H9 (cell line): ENCODE data around the gene CFAP161. TPM values are rescaled to one million over a fixed set of nuclear protein-coding genes. Genes with fewer than 3 reads are reported as not detected.

Experiments used
- DNase-seq: peaks from one replicate; pipeline ENCODE4 v3.0.0-alpha.2; 2017
- H2AFZ ChIP-seq: one replicate; pipeline ENCODE4 v1.6.1; 2013; ENCODE audit warnings: mild to moderate bottlenecking, low read length, control low read depth, moderate library complexity
- H2AK5ac ChIP-seq: 2 replicates; pipeline ENCODE4 v1.6.1; 2013; ENCODE audit warnings: low read length, control low read depth, mixed read lengths; ENCODE audit not compliant: insufficient read length
- H2BK120ac ChIP-seq: one replicate; pipeline ENCODE4 v1.6.1; 2013; ENCODE audit warnings: low read depth, mild to moderate bottlenecking, low read length, control low read depth, inconsistent platforms; ENCODE audit not compliant: poor library complexity, severe bottlenecking
- H2BK12ac ChIP-seq: 2 replicates; pipeline ENCODE4 v1.6.1; 2013; ENCODE audit warnings: low read length, control low read depth, mixed read lengths, low read depth; ENCODE audit not compliant: insufficient read length
- H2BK15ac ChIP-seq: 2 replicates; pipeline ENCODE4 v1.6.1; 2013; ENCODE audit warnings: low read depth, low read length, control low read depth
- H2BK20ac ChIP-seq: one replicate; pipeline ENCODE4 v1.6.1; 2013; ENCODE audit warnings: low read depth, mild to moderate bottlenecking, low read length, control low read depth, inconsistent platforms; ENCODE audit not compliant: poor library complexity, severe bottlenecking
- H2BK5ac ChIP-seq: 2 replicates; pipeline ENCODE4 v1.6.1; 2013; ENCODE audit warnings: low read length, control low read depth, mixed read lengths; ENCODE audit not compliant: insufficient read length
- H3K14ac ChIP-seq: 2 replicates; pipeline ENCODE4 v1.6.1; 2013; ENCODE audit warnings: low read length, control low read depth; ENCODE audit not compliant: insufficient read depth
- H3K18ac ChIP-seq: 2 replicates; pipeline ENCODE4 v1.6.1; 2013; ENCODE audit warnings: low read depth, mild to moderate bottlenecking, mixed read lengths, low read length, control low read depth; ENCODE audit not compliant: insufficient read length
- H3K23ac ChIP-seq: 2 replicates; pipeline ENCODE4 v1.6.1; 2013; ENCODE audit warnings: low read length, control low read depth, mixed read lengths, low read depth; ENCODE audit not compliant: insufficient read length
- H3K23me2 ChIP-seq: 2 replicates; pipeline ENCODE4 v1.6.1; 2013; ENCODE audit warnings: low read depth, mild to moderate bottlenecking, mixed read lengths, low read length, control low read depth; ENCODE audit not compliant: insufficient read length, poor library complexity, severe bottlenecking
- H3K27ac ChIP-seq: 2 replicates; pipeline ENCODE4 v1.5.1; 2013; ENCODE audit warnings: low read length, control low read depth, mixed read lengths, low read depth; ENCODE audit not compliant: insufficient read length
- H3K27me3 ChIP-seq: 2 replicates; pipeline ENCODE4 v1.6.1; 2013; ENCODE audit warnings: low read length, control low read depth, inconsistent platforms; ENCODE audit not compliant: insufficient read depth
- H3K4ac ChIP-seq: 2 replicates; pipeline ENCODE4 v1.6.1; 2013; ENCODE audit warnings: low read depth, mild to moderate bottlenecking, control low read depth, inconsistent platforms, low read length, moderate library complexity
- H3K4me1 ChIP-seq: 2 replicates; pipeline ENCODE4 v1.6.1; 2013; ENCODE audit warnings: low read length, control low read depth, inconsistent platforms; ENCODE audit not compliant: insufficient read depth
- H3K4me2 ChIP-seq: 2 replicates; pipeline ENCODE4 v1.6.1; 2013; ENCODE audit warnings: low read length, control low read depth, mixed read lengths; ENCODE audit not compliant: insufficient read length, insufficient read depth
- H3K56ac ChIP-seq: 2 replicates; pipeline ENCODE4 v1.6.1; 2013; ENCODE audit warnings: low read depth, mild to moderate bottlenecking, mixed read lengths, low read length, control low read depth; ENCODE audit not compliant: insufficient read length
- H3K79me1 ChIP-seq: 2 replicates; pipeline ENCODE4 v1.6.1; 2013; ENCODE audit warnings: low read depth, mild to moderate bottlenecking, moderate library complexity, low read length, control low read depth, inconsistent platforms; ENCODE audit not compliant: insufficient read depth, poor library complexity, severe bottlenecking
- H3K79me2 ChIP-seq: 2 replicates; pipeline ENCODE4 v1.6.1; 2013; ENCODE audit warnings: low read length, control low read depth, inconsistent platforms; ENCODE audit not compliant: insufficient read depth
- H3K9ac ChIP-seq: 2 replicates; pipeline ENCODE4 v1.6.1; 2013; ENCODE audit warnings: low read length, control low read depth, mixed read lengths; ENCODE audit not compliant: insufficient read length; ENCODE audit errors: extremely low read depth
- H3K9me3 ChIP-seq: one replicate; pipeline ENCODE4 v1.6.1; 2013; ENCODE audit warnings: low read depth, low read length, inconsistent platforms; ENCODE audit not compliant: control insufficient read depth
- H3T11ph ChIP-seq: one replicate; pipeline ENCODE4 v1.6.1; 2013; ENCODE audit warnings: mild to moderate bottlenecking, low read length, control low read depth, inconsistent platforms
- H4K20me1 ChIP-seq: one replicate; pipeline ENCODE4 v1.6.1; 2013; ENCODE audit not compliant: control insufficient read depth, insufficient read length, insufficient read depth
- H4K5ac ChIP-seq: 2 replicates; pipeline ENCODE4 v1.6.1; 2013; ENCODE audit warnings: low read depth, mild to moderate bottlenecking, mixed read lengths, low read length, control low read depth; ENCODE audit not compliant: insufficient read length
- H4K8ac ChIP-seq: replicated peaks from 2 replicates; pipeline ENCODE4 v1.6.1; 2013; ENCODE audit warnings: low read length, control low read depth, mixed read lengths, low read depth; ENCODE audit not compliant: insufficient read length
- H4K91ac ChIP-seq: 2 replicates; pipeline ENCODE4 v1.6.1; 2013; ENCODE audit warnings: low read depth, mild to moderate bottlenecking, moderate library complexity, mixed read lengths, low read length, control low read depth; ENCODE audit not compliant: insufficient read length
- H3K27ac Mint-ChIP-seq, 3 experiments: 2 replicates in 2 of 3; 3 replicates in 1 of 3; pipeline ENCODE4 v1.8.0; 2020 to 2021; ENCODE audit warnings: mixed read lengths in 3 of 3, mild to moderate bottlenecking in 1 of 3, moderate library complexity in 1 of 3
- H3K27me3 Mint-ChIP-seq: 2 replicates; pipeline ENCODE4 v1.8.0; 2021; ENCODE audit warnings: low read depth, mild to moderate bottlenecking, moderate library complexity, mixed read lengths
- H3K36me3 Mint-ChIP-seq, 3 experiments: 2 replicates in 2 of 3; 3 replicates in 1 of 3; pipeline ENCODE4 v1.8.0; 2020 to 2021; ENCODE audit warnings: low read depth in 3 of 3, mixed read lengths in 3 of 3; ENCODE audit not compliant: insufficient read depth in 1 of 3
- H3K4me1 Mint-ChIP-seq, 2 experiments: 2 replicates each; pipeline ENCODE4 v1.8.0; 2020; ENCODE audit warnings: mixed read lengths in 2 of 2
- H3K4me3 Mint-ChIP-seq, 2 experiments: 2 replicates in 1 of 2; 3 replicates in 1 of 2; pipeline ENCODE4 v1.8.0; 2020 to 2021; ENCODE audit warnings: mild to moderate bottlenecking in 2 of 2, mixed read lengths in 2 of 2, moderate library complexity in 1 of 2
- H3K9me3 Mint-ChIP-seq, 2 experiments: 2 replicates in 1 of 2; 3 replicates in 1 of 2; pipeline ENCODE4 v1.8.0; 2020; ENCODE audit warnings: mild to moderate bottlenecking in 2 of 2, mixed read lengths in 2 of 2, moderate library complexity in 1 of 2
- CTCF ChIP-seq: fragments of 200-600 bp; sonication (generic); conservative IDR thresholded peaks from 3 replicates; pipeline ENCODE4 v1.8.0; 2021; ENCODE audit warnings: antibody characterized with exemption, mild to moderate bottlenecking
- WGBS: extraction: QIAGEN DNeasy Blood & Tissue Kit; methylation state at CpG from one replicate; pipeline ENCODE4 v1.1.7; 2013; ENCODE audit warnings: missing lambda C conversion rate, low lambda C conversion rate, mixed read lengths; ENCODE audit not compliant: insufficient read length; ENCODE audit errors: extremely low coverage; 5-methylcytosine and 5-hydroxymethylcytosine counted together
- total RNA-seq: library from RNA; stranded (reverse); gene quantifications from 2 replicates; pipeline ENCODE4 v1.2.1, GENCODE V29; 2021

The CFAP161 gene
- total RNA-seq, 1 experiment from 2014 or later: 0.24 TPM

GRCh38 chr15:81176291-81176893 lies 42.3 kb downstream of the CFAP161 start:
- no CpG with 5 or more reads among the region's 16 CpGs for WGBS
- H2AK5ac ChIP-seq: no peak overlapping the region
- 0 out of 3 replicates have a peak, but pooled peaks have one; percentile 18 for TF ChIP-seq CTCF
- H3K23ac ChIP-seq: no peak overlapping the region
- no peak overlapping the region for H3K56ac ChIP-seq
- H2BK15ac ChIP-seq: no peak overlapping the region
- no peak overlapping the region for H3K4me3 Mint-ChIP-seq
- no peak overlapping the region for H3T11ph ChIP-seq
- H3K23me2 ChIP-seq: no peaks in the 10 kb centered on the region
- H4K8ac ChIP-seq: no peak overlapping the region
- no peak overlapping the region for H3K27ac ChIP-seq
- no peaks in the 10 kb centered on the region for H3K9me3 ChIP-seq
- no peak overlapping the region for H2BK12ac ChIP-seq
- H3K9ac ChIP-seq: no peak overlapping the region
- H3K14ac ChIP-seq: no peak overlapping the region
- no peak overlapping the region; a peak in 1 of 7 replicates for H3K27ac Mint-ChIP-seq
- no peaks in the 10 kb centered on the region for H3K79me1 ChIP-seq
- H3K18ac ChIP-seq: no peak overlapping the region
- peak; percentile 70 for DNase-seq
- no peaks in the 10 kb centered on the region for H3K9me3 Mint-ChIP-seq
- H2AFZ ChIP-seq: no peak overlapping the region
- H3K36me3 Mint-ChIP-seq: no peaks in the 10 kb centered on the region
- no peak overlapping the region for H3K4ac ChIP-seq
- no peak overlapping the region for H3K4me2 ChIP-seq
- no peak overlapping the region for H4K91ac ChIP-seq
- H2BK5ac ChIP-seq: no peak overlapping the region
- H3K79me2 ChIP-seq: no peaks in the 10 kb centered on the region
- no peaks in the 10 kb centered on the region for H3K4me1 ChIP-seq
- no peak overlapping the region for H4K5ac ChIP-seq
- H3K4me1 Mint-ChIP-seq: peaks cover 0 to 2% of the 10 kb centered on the region in 2 experiments; a peak in 2 of 4 replicates
- peaks cover 16% of the 10 kb centered on the region for H3K27me3 Mint-ChIP-seq
- peaks cover 2% of the 10 kb centered on the region for H4K20me1 ChIP-seq
- no peak overlapping the region for H2BK120ac ChIP-seq
- no peak overlapping the region for H2BK20ac ChIP-seq
- no peaks in the 10 kb centered on the region for H3K27me3 ChIP-seq
